ENCODE measurements around the gene SH3BP2. TPM values are rescaled to one million over a fixed set of nuclear protein-coding genes. Genes with fewer than 3 reads are reported as not detected.

Gene SH3BP2
- total RNA-seq, 1 experiment from 2014 or later = 17.4 TPM

DNA sequence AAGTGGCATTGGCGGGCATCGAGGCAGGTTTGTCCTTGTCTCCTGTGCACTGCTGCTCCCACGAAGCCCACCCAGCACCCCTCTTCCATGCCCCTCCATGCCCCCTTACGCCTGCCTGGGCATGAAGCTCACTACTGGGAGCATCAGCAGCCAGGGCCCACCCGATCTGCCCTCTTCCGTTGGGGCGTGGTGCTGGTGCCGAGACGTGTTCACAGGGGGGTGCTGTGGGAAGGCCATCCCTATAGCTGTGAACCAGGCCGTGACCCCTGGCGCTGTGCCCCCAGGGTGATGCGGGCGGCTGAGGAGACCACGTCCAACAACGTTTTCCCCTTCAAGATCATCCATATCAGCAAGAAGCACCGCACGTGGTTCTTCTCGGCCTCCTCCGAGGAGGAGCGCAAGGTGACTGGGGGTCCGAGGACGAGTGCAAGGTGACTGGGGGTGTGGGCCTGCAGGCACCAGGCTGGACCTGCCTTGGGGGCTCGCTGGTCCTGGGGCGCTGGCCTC is 31.5 kb downstream of the SH3BP2 start:
- H3K4me3 ChIP-seq (ENCODE audit: low read length) = no peak overlapping the region
- TF ChIP-seq EZH2 (IDR thresholded peaks at IDR 0.05; ENCODE audit: low read length, unreplicated experiment) (no peak), EZH2phosphoT487 (IDR thresholded peaks at IDR 0.05; ENCODE audit: borderline replicate concordance, low read length) (no peak)
- TF ChIP-seq, protein P1, sequence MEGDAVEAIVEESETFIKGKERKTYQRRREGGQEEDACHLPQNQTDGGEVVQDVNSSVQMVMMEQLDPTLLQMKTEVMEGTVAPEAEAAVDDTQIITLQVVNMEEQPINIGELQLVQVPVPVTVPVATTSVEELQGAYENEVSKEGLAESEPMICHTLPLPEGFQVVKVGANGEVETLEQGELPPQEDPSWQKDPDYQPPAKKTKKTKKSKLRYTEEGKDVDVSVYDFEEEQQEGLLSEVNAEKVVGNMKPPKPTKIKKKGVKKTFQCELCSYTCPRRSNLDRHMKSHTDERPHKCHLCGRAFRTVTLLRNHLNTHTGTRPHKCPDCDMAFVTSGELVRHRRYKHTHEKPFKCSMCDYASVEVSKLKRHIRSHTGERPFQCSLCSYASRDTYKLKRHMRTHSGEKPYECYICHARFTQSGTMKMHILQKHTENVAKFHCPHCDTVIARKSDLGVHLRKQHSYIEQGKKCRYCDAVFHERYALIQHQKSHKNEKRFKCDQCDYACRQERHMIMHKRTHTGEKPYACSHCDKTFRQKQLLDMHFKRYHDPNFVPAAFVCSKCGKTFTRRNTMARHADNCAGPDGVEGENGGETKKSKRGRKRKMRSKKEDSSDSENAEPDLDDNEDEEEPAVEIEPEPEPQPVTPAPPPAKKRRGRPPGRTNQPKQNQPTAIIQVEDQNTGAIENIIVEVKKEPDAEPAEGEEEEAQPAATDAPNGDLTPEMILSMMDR (conservative IDR thresholded peaks at IDR 0.05; ENCODE audit: low read depth, low read length) = no peak
- no peaks in the 10 kb centered on the region for H4K20me1 ChIP-seq (ENCODE audit: low read length)
- no peak overlapping the region for H3K9ac ChIP-seq (ENCODE audit: low read length)
- no peak overlapping the region for H2AFZ ChIP-seq (ENCODE audit: low read length)
- no peak overlapping the region for H3K27ac ChIP-seq (ENCODE audit: low read length)
- H3K36me3 ChIP-seq (ENCODE audit: low read depth, low read length) = no peaks in the 10 kb centered on the region
- POLR2A ChIA-PET (ENCODE audit: unreplicated experiment) = no interaction called here
- no peak overlapping the region for H3K4me2 ChIP-seq (ENCODE audit: low read length)
- DNase-seq = no peak
- H3K9me2 ChIP-seq (replicated peaks; ENCODE audit: low read length) = no peaks in the 10 kb centered on the region
- peaks cover 3% of the 10 kb centered on the region; the same call in 1 of the 2 replicates for H3K79me2 ChIP-seq (ENCODE audit: low read length)
- no peaks in the 10 kb centered on the region for H3K9me3 ChIP-seq (ENCODE audit: low read length)
- intact Hi-C loops (cut with micrococcal nuclease) = no loop called here
- CTCF ChIA-PET = no interaction called here
- no peaks in the 10 kb centered on the region for H3F3A ChIP-seq (ENCODE audit: low read length, unreplicated experiment)
- H3K4me1 ChIP-seq (ENCODE audit: insufficient read depth, low read length) = no peaks in the 10 kb centered on the region
- H3K27me3 ChIP-seq (ENCODE audit: low read length) = no peaks in the 10 kb centered on the region
- no TSS peak for BruUV-seq (replicated peaks)
- no peak for ATAC-seq

DNA sequence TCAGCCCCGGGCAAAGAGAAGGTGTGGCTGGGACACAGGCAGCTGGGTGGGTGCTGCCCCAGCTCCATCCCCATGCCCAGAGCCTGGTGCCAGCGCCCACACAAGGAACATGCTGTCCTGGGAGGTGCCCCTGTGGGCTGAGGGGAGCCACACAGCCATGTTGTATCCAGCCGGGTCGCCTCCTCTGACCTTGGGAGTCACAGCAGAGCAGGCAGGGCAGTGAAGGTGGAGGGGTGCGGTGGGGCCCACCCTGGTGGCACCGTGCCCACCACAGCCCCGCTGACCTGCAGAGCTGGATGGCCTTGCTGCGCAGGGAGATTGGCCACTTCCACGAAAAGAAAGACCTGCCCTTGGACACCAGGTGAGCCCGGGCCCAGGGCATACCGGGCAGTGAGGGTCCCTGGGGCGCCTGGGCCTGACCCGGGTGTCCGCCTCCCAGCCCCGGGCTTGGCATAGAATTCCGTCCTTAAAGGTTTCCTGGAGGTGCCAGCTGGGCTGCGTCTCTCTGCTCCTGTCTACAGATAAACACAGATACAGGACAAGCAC is 32.0 kb downstream of the SH3BP2 start:
- intact Hi-C loops (cut with micrococcal nuclease) = no loop called here
- Histone ChIP-seq H3K4me2 (ENCODE audit: low read length) (no peak overlapping the region), H4K20me1 (ENCODE audit: low read length) (no peaks in the 10 kb centered on the region), H3K4me3 (ENCODE audit: low read length) (no peak overlapping the region), H3K27ac (ENCODE audit: low read length) (no peak overlapping the region), H3F3A (ENCODE audit: low read length, unreplicated experiment) (no peaks in the 10 kb centered on the region), H3K9me2 (replicated peaks; ENCODE audit: low read length) (no peaks in the 10 kb centered on the region), H3K9ac (ENCODE audit: low read length) (no peak overlapping the region), H2AFZ (ENCODE audit: low read length) (no peak overlapping the region), H3K9me3 (ENCODE audit: low read length) (no peaks in the 10 kb centered on the region), H3K4me1 (ENCODE audit: insufficient read depth, low read length) (no peaks in the 10 kb centered on the region), H3K79me2 (ENCODE audit: low read length) (no peaks in the 10 kb centered on the region), H3K27me3 (ENCODE audit: low read length) (no peaks in the 10 kb centered on the region), H3K36me3 (ENCODE audit: low read depth, low read length) (no peaks in the 10 kb centered on the region)
- DNase-seq (no peak), ATAC-seq (no peak)
- TF ChIP-seq, protein P1 (conservative IDR thresholded peaks at IDR 0.05; ENCODE audit: low read depth, low read length) = no peak
- TF ChIP-seq EZH2 (IDR thresholded peaks at IDR 0.05; ENCODE audit: low read length, unreplicated experiment) = no peak
- no peak for TF ChIP-seq EZH2phosphoT487 (IDR thresholded peaks at IDR 0.05; ENCODE audit: borderline replicate concordance, low read length)
- POLR2A ChIA-PET (ENCODE audit: unreplicated experiment) = no interaction called here
- CTCF ChIA-PET = no interaction called here
- BruUV-seq (replicated peaks) = no TSS peak

DNA sequence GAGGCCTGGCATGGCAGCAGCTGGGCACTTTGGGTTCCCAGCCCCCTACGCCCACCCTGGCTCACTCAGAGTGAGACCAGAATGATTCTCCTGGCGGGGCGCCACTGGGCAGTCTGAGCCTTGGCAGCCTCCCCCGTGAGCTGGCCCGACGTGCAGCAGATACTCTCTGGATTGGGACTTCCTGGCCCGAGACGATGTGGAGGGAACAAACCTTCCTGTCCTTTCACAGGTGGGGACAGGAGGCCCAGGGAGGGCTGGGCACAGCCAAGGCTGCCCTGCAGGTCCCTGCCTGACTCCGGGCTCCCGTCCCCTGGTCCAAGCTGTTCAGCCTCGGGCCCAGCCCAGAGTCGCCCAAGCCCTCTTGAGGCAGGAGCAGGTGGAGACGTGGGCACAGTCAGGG is 32.9 kb downstream of the SH3BP2 start:
- H2AFZ ChIP-seq (ENCODE audit: low read length) = no peak overlapping the region
- H3K4me2 ChIP-seq (ENCODE audit: low read length) = no peak overlapping the region
- no peak for TF ChIP-seq EZH2 (IDR thresholded peaks at IDR 0.05; ENCODE audit: low read length, unreplicated experiment)
- no peak for TF ChIP-seq EZH2phosphoT487 (IDR thresholded peaks at IDR 0.05; ENCODE audit: borderline replicate concordance, low read length)
- TF ChIP-seq, protein P1 (conservative IDR thresholded peaks at IDR 0.05; ENCODE audit: low read depth, low read length) = no peak
- H3K27ac ChIP-seq (ENCODE audit: low read length) = no peak overlapping the region
- no TSS peak for BruUV-seq (replicated peaks)
- H3F3A ChIP-seq (ENCODE audit: low read length, unreplicated experiment) = no peaks in the 10 kb centered on the region
- H3K9me3 ChIP-seq (ENCODE audit: low read length) = no peaks in the 10 kb centered on the region
- CTCF ChIA-PET = no interaction called here
- POLR2A ChIA-PET (ENCODE audit: unreplicated experiment) = no interaction called here
- intact Hi-C loops (cut with micrococcal nuclease) = no loop called here
- no peaks in the 10 kb centered on the region for H3K4me1 ChIP-seq (ENCODE audit: insufficient read depth, low read length)
- H3K9me2 ChIP-seq (replicated peaks; ENCODE audit: low read length) = no peaks in the 10 kb centered on the region
- ATAC-seq = no peak
- H3K27me3 ChIP-seq (ENCODE audit: low read length) = no peaks in the 10 kb centered on the region
- no peaks in the 10 kb centered on the region for H4K20me1 ChIP-seq (ENCODE audit: low read length)
- no peak overlapping the region for H3K4me3 ChIP-seq (ENCODE audit: low read length)
- no peak for DNase-seq
- H3K79me2 ChIP-seq (ENCODE audit: low read length) = no peaks in the 10 kb centered on the region
- H3K9ac ChIP-seq (ENCODE audit: low read length) = no peak overlapping the region
- H3K36me3 ChIP-seq (ENCODE audit: low read depth, low read length) = no peaks in the 10 kb centered on the region

Measured in PC-3 (cell line).